T-helper 1 cell treated with Interleukin-12 subunit alpha and Interleukin-12 subunit beta and Interleukin-4 antibody, amounts not matched to agents 30 μg/mL and 1 μg/mL, for 36 hours (primary cell): ENCODE measurements around the gene TEX261.
"Not testable (repeated sequence)": the region's sequence is repeated elsewhere in the genome, so short reads cannot be mapped to it uniquely, and the experiment has no call there.

Source experiments
- H3K27ac Mint-ChIP-seq: one replicate; pipeline ENCODE4 v1.8.0; 2021; ENCODE audit warnings: mild to moderate bottlenecking, mixed read lengths
- H3K27me3 Mint-ChIP-seq: one replicate; pipeline ENCODE4 v1.8.0; 2021; ENCODE audit warnings: low read depth, mixed read lengths
- H3K36me3 Mint-ChIP-seq: one replicate; pipeline ENCODE4 v1.8.0; 2021; ENCODE audit warnings: low read depth, mixed read lengths
- H3K4me1 Mint-ChIP-seq: one replicate; pipeline ENCODE4 v1.8.0; 2021; ENCODE audit warnings: low read depth, mixed read lengths
- H3K4me3 Mint-ChIP-seq: one replicate; pipeline ENCODE4 v1.8.0; 2021; ENCODE audit warnings: mild to moderate bottlenecking, moderate library complexity, mixed read lengths
- H3K9me3 Mint-ChIP-seq: one replicate; pipeline ENCODE4 v1.8.0; 2021; ENCODE audit warnings: mixed read lengths

The TEX261 gene

DNA sequence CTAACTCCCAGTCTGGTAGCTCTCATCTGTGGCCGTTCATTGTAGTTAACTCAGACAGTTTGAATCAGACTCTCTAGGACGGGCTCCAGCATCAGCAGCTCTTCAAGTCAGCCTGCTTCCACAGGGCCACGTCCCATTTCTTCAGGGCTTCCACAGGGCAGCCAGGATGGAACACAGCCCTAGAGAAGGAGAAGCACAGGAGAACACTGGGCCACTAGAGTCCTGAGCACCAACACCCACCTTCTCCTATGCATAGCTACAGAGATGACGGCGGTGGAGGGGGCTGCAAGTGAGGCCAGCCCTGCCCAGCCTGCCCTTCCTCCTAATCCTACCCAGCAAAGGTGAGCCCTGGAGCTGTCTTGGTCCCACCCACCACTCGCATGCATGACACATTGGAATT is 10.2 kb upstream of the TEX261 start:
- no peak overlapping the region for H3K4me3 Mint-ChIP-seq
- no peak overlapping the region for H3K27ac Mint-ChIP-seq
- no peaks in the 10 kb centered on the region for H3K36me3 Mint-ChIP-seq
- H3K9me3 Mint-ChIP-seq: no peaks in the 10 kb centered on the region
- peaks cover 6% of the 10 kb centered on the region for H3K27me3 Mint-ChIP-seq
- H3K4me1 Mint-ChIP-seq: peaks cover 4% of the 10 kb centered on the region

DNA sequence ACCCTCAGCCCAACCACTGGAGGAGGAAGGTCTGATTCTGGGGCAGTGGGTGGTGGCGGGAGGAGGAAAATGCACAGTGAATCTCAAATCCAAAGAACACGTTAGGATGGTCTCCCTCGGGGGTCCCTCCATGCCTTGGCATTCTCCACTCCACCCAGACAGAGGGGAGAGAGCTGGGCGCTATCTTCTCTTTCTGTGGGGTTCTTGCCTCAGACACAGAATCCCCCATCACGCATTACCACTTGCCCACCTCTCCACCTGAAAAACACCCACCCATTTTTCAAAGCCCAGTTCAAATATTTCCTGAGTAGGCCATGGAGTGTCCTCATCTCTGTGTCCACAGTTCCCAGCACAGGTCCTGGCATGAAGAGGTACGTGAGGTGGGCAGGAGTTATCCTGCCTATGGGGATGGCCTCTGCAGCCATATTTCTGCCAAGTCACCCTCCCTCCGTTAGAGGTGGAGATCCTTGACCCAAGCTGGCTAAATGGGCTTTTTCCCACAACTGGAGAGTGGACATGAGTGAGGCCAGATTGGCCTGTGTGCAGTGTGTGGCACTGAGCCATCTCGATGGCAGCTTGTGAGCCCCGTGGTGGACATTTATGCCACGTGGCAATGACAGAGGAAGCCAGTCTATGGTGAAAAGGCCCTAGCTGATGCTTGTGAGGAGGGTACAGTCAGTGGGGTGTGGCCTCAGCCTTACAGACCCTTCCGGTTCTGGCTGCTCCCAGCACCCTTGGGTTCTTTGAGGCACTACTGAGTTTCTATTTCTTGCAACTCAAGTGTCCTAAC is 9.5 kb upstream of the TEX261 start:
- H3K4me3 Mint-ChIP-seq: no peak overlapping the region

DNA sequence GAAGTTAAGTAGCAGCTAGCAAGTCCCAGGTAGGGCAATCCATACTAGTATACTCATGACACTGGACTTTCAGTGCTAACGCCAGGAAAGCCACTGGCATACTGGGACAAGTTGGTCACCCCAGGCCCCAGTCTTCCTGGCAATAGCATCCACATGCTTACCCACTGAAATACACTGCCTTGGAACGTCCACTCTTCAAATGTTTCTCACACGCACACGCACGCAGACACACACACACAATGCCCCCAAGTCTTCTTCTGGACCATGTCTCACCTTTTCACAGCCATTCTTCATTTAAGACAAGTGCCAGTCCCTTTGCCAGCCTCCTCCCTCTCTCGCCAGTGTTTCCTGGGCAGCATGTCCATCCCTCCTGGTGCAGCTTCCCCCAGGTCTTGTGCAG is 8.7 kb upstream of the TEX261 start:
- Mint-ChIP-seq H3K36me3 (no peaks in the 10 kb centered on the region), H3K27me3 (no peaks in the 10 kb centered on the region), H3K9me3 (no peaks in the 10 kb centered on the region), H3K4me3 (no peak overlapping the region), H3K4me1 (peaks cover 15% of the 10 kb centered on the region), H3K27ac (no peak overlapping the region)

More for the DNA sequence above, 9.5 kb upstream of the TEX261 start:
- no peak overlapping the region for H3K27ac Mint-ChIP-seq
- no peaks in the 10 kb centered on the region for H3K36me3 Mint-ChIP-seq
- H3K9me3 Mint-ChIP-seq: no peaks in the 10 kb centered on the region
- H3K27me3 Mint-ChIP-seq: peaks cover 3% of the 10 kb centered on the region
- peaks cover 10% of the 10 kb centered on the region for H3K4me1 Mint-ChIP-seq

DNA sequence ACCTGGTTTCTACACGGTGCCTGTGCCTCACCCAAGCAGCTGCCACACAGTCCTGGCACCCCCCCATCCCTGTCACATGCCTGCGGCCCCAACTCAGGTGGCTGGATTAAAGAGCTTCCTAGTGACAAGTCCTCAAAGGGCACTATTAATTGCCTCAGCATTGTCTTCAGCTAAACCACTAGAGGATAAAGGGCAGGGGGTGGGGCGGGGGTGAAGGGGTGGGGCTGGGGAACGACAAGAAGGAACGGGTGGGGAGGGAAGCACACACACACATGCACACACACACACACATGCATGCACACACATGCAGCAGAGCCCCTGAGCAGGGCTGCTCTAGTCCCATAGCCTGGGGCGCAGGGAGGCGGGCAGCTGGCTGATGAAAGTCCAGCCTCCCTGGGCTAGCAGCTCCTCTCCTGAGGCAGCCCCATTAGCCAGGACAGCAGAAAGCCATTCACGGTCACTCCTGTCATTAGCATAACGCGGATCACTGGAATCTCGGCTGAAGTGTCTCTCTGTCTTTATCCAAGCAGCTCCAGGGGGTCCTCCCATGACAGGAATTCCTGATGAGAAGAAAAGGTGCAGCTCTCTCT is 7.4 kb upstream of the TEX261 start:
- peaks cover 15% of the 10 kb centered on the region for H3K4me1 Mint-ChIP-seq
- H3K9me3 Mint-ChIP-seq: no peaks in the 10 kb centered on the region
- no peaks in the 10 kb centered on the region for H3K27me3 Mint-ChIP-seq
- no peak overlapping the region for H3K27ac Mint-ChIP-seq
- no peaks in the 10 kb centered on the region for H3K36me3 Mint-ChIP-seq
- no peak overlapping the region for H3K4me3 Mint-ChIP-seq

DNA sequence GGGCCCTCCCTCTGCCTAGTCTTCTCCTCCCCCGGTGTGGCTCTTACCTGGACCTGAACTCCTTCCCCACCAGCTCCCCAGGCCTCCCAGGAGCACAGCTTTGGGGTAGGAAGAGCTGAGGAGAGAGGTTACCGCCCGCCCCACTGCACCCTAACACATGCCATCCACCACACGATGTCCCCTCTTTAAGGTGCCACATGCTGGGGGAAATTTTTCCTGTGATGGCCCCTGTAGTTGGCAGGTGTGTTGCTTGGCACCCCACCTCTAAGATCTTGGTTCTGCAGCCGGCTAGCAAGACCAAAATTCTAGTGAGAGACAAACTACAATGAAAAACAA is 6.9 kb upstream of the TEX261 start:
- Mint-ChIP-seq H3K27ac (peak overlapping the region; percentile 26), H3K27me3 (no peaks in the 10 kb centered on the region), H3K36me3 (no peaks in the 10 kb centered on the region), H3K9me3 (no peaks in the 10 kb centered on the region), H3K4me1 (peaks cover 15% of the 10 kb centered on the region), H3K4me3 (no peak overlapping the region)

DNA sequence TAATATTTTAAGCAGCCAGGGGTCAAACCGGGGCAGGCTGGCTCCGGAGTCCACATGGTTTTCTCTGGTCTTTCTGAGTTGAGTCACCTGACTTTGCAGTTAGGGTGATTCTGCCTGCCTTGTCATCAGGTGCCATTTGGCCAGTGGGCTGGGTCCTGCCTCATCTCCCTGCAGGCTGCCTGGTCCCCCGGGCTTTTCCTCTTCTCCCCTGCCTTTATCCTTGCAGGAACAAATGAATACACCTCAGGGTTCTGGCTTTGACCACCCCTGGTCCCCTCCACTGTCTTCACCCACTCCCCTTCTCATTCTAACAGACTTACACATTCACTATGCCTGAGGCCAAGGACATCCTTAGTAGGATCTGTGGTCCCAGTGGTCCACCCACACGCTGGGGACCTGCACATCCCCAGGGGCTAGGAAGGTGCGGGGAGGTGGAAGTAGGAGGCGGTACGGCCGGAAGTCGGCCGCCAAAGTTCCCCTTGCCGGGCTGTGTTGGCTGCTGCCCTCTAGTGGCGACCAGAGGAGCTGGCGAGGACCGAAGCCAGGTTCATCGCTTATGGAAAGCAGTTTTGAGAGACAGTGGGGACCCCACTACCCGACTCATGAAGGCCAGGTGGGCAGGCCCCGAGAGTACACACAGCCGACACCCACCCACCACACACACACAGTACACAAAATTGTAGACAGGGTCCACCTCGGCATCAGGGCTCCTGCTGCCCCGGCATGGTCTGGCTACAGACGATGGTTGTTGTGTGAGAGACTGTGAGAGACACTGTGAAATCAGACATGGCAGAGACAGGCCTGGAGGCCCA is 6.3 kb upstream of the TEX261 start:
- H3K36me3 Mint-ChIP-seq: no peaks in the 10 kb centered on the region
- H3K27me3 Mint-ChIP-seq: peaks cover under 1% of the 10 kb centered on the region
- peak overlapping the region; percentile 70 for H3K27ac Mint-ChIP-seq
- no peaks in the 10 kb centered on the region for H3K9me3 Mint-ChIP-seq
- H3K4me3 Mint-ChIP-seq: peak overlapping the region; percentile 64
- peaks cover 15% of the 10 kb centered on the region for H3K4me1 Mint-ChIP-seq

DNA sequence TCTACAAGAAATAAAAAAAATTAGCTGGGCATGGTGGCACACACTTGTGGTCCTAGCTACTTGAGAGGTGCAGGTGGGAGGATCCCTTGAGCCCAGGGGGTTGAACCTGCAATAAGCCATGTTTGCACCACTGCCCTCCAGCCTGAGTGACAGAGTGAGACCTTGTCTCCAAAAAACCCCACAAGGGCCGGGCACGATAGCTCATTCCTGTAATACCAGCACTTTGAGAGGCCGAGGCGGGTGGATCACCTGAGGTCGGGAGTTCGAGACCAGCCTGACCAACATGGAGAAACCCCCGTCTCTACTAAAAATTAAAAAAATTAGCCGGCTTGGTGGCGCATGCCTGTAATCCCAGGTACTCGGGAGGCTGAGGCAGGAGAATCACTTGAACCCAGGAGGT is 5.3 kb upstream of the TEX261 start:
- not testable (repeated sequence) for H3K27me3 Mint-ChIP-seq, H3K9me3 Mint-ChIP-seq, H3K4me3 Mint-ChIP-seq, H3K27ac Mint-ChIP-seq, H3K36me3 Mint-ChIP-seq
- H3K4me1 Mint-ChIP-seq: peaks cover 21% of the 10 kb centered on the region

DNA sequence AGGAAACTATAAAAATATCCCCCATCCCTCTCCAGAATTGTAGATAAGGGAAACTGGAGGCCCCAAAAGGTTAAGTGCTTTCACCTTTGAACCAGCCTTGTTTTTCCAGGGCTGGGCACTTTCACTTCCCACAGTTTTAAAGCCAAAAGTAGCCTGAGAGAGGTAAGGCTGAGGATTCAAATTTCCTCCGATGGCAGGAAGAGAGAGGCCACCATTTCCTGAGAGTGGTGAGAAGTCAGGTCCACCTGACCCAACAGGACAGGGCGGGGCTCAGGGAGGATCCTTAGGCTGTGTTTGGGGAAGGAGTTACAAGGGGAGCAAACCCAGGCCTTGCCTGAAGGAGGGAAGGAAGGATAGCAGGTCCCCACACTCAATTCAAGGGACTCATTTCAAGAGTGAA is 4.7 kb upstream of the TEX261 start:
- H3K4me1 Mint-ChIP-seq: peaks cover 21% of the 10 kb centered on the region
- H3K4me3 Mint-ChIP-seq: no peak overlapping the region
- H3K9me3 Mint-ChIP-seq: no peaks in the 10 kb centered on the region
- H3K27me3 Mint-ChIP-seq: peaks cover 3% of the 10 kb centered on the region
- H3K36me3 Mint-ChIP-seq: no peaks in the 10 kb centered on the region
- H3K27ac Mint-ChIP-seq: peak overlapping the region; percentile 31

DNA sequence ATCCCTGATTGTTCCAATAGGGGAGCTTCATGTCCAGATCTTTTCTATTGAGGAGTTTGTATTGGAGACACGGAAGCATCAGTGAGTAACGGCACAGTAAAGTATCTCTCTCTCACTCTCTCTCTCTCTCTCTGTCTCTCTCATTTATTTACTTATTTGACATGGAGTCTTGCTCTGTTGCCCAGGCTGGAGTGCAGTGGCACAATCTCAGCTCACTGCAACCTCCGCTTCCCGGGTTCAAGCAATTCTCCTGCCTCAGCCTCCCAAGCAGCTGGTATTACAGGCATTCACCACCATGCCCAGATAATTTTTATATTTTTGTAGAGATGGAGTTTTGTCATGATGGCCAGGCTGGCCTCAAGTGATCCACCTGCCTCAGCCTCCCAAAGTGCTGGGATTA is 4.2 kb upstream of the TEX261 start:
- H3K27me3 Mint-ChIP-seq, H3K9me3 Mint-ChIP-seq, H3K4me3 Mint-ChIP-seq, H3K27ac Mint-ChIP-seq, H3K36me3 Mint-ChIP-seq: not testable (repeated sequence)
- H3K4me1 Mint-ChIP-seq: peaks cover 23% of the 10 kb centered on the region

DNA sequence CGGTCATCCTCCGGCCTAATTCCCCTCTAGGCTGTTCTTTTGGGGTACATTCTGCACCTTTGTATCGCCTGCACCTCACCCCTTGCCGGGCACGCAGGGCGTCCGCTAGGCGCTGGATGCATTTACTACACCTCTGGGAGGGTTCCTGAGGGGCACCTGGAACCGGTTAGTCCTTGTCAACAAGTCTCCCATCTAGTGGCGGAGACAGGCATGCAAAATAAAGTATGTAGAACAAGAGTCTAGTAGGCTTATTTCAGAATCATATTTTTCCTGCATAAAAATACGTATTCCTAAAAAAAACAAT is 705 bp upstream of the TEX261 start:
- Mint-ChIP-seq H3K36me3 (peaks cover 10% of the 10 kb centered on the region), H3K4me1 (peaks cover 36% of the 10 kb centered on the region), H3K27me3 (peaks cover 3% of the 10 kb centered on the region), H3K27ac (no peak overlapping the region), H3K9me3 (no peaks in the 10 kb centered on the region), H3K4me3 (peak overlapping the region; percentile 82)

DNA sequence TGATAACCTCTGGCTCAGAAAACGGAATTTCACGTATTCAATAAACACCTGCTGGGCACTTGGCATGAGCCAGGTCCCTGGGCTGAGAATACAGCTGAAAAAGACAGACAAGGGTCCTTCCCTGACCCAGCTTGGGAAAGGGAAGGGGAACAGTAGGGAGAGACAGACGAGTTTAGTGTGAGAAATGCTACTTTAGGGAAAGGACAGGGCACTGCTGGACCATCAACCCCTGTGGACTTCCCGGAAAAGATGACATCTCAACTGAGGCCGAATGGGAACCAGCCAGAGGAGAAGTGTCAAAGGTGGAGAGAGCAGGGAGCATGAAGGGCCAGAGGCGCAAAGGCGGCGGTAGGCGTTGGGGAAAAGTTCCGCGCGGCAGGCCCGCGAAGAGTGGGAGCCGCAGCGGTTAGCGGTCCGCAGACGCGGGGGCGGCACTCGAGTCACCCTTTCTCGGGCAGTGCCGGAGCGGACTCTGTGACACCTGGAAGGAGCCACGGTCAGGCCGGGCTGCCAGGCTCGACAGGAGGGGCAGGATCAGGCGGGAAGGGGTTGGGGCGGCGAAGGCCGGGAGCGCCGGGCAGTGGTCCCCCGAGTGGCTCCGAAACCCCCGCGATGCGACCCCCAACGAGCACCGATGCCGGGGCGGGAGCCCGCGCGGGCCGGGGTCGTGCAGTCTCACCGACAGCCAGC is 519 bp downstream of the TEX261 start:
- peak overlapping the region; percentile 95 for H3K27ac Mint-ChIP-seq
- H3K4me1 Mint-ChIP-seq: peaks cover 29% of the 10 kb centered on the region
- H3K27me3 Mint-ChIP-seq: peaks cover 3% of the 10 kb centered on the region
- peaks cover 12% of the 10 kb centered on the region for H3K36me3 Mint-ChIP-seq
- H3K4me3 Mint-ChIP-seq: peak overlapping the region; percentile 99
- H3K9me3 Mint-ChIP-seq: no peaks in the 10 kb centered on the region

DNA sequence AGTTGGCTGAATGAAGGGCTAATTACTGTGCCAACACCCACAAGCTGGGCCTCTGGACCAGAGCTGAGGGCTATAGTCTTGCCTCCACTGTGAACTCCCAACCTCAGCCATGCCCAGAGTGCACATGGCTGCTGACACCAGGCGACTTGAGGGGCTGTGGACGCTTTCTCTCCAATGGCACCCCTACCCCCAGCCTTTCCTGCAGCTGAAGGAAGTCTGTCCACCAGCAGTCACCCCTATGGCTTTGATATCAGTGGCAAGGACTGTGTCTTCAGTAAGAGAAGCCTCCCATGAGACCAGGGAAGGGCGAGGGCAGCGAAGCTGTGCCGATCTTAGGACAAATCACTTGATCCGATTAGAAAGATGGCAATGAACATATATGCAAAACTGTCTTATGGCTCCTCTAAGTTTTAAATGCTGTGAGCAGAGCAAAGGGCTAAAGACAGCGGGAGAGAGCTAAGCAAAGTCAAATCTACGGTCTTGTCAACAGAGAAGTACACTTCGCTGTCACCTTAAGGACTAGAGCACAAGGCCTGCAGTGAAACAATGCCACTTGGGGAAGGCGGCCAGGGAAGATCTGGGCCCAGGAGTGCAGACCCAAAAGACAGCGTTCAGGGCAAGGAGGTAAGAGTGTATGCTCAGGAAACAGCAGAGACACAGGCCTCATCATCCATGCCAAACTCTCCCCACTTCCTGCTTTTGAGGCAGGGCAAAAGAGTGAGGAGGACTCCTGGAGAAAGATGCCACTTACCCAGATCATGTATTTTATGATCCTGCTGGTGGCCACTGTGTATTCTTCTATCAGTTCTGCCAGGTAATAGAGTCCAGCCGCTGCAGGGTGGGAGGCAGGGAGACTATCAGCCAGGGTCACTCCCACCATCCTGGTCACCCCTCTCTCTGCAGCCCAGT is 1.5 kb downstream of the TEX261 start:
- Mint-ChIP-seq H3K9me3 (no peaks in the 10 kb centered on the region), H3K4me3 (peak overlapping the region; percentile 99), H3K4me1 (peaks cover 24% of the 10 kb centered on the region), H3K27me3 (peaks cover 3% of the 10 kb centered on the region), H3K36me3 (peaks cover 21% of the 10 kb centered on the region), H3K27ac (peak overlapping the region; percentile 95)

DNA sequence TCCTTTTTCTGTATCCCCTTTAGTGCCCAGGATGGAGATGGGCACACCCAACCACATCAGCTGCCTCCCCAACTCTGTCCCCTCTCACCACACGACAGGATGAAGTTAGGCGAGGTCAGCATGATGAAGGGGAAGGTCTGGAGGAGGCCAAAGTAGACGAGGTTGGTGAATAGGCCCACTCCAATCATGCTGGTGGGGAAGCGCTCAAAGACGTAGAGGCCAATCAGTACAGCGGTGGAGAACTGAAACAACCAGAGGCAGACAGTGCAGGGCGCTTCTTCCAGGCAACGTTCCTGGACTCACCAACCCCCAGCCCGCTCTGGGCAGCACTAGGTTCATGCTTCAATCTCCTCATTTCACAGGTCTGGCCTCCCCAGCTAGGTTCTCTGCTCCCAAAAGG is 2.9 kb downstream of the TEX261 start:
- H3K27me3 Mint-ChIP-seq: peaks cover 3% of the 10 kb centered on the region
- no peak overlapping the region for H3K4me3 Mint-ChIP-seq
- H3K36me3 Mint-ChIP-seq: peaks cover 31% of the 10 kb centered on the region
- no peaks in the 10 kb centered on the region for H3K9me3 Mint-ChIP-seq
- no peak overlapping the region for H3K27ac Mint-ChIP-seq
- peaks cover 24% of the 10 kb centered on the region for H3K4me1 Mint-ChIP-seq

DNA sequence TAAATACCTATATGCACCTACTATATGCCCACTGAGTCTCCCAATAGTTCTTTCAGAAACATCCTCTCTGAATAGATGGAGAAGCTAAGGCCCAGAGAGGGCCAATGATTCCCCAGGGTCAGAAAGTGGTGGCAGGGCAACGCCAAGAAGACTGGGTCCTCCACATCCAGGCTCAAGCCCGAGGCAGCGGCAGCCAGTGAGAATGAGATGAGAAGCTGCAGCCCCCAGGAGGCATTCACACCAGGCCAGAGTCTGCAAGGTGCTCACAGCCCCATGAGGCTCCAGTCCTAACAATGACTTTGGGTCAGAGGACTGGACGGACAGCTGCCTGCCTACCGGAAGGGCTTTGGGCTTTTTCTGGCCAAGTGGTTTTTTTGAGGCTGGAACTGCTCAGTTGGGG is 3.5 kb downstream of the TEX261 start:
- no peak overlapping the region for H3K4me3 Mint-ChIP-seq
- peaks cover 3% of the 10 kb centered on the region for H3K27me3 Mint-ChIP-seq
- H3K9me3 Mint-ChIP-seq: no peaks in the 10 kb centered on the region
- no peak overlapping the region for H3K27ac Mint-ChIP-seq
- peaks cover 37% of the 10 kb centered on the region for H3K36me3 Mint-ChIP-seq
- H3K4me1 Mint-ChIP-seq: peaks cover 26% of the 10 kb centered on the region
